ENCODE measurements around the gene CSH1.
A peak's percentile ranks its signal among the peaks of the same experiment; 100 is the strongest.

The CSH1 gene

GRCh38 chr17:63850401-63850800 lies 46.0 kb downstream of the CSH1 start:
- TF ChIP-seq MAX (IDR thresholded peaks at IDR 0.05; ENCODE audit: low read depth, low read length) (no peak), MYC (IDR thresholded peaks at IDR 0.05; ENCODE audit: low read depth, low read length) (no peak), POLR2A (IDR thresholded peaks at IDR 0.05; ENCODE audit: extremely low read depth, insufficient read length) (no peak)
- TF ChIP-seq, protein P1, sequence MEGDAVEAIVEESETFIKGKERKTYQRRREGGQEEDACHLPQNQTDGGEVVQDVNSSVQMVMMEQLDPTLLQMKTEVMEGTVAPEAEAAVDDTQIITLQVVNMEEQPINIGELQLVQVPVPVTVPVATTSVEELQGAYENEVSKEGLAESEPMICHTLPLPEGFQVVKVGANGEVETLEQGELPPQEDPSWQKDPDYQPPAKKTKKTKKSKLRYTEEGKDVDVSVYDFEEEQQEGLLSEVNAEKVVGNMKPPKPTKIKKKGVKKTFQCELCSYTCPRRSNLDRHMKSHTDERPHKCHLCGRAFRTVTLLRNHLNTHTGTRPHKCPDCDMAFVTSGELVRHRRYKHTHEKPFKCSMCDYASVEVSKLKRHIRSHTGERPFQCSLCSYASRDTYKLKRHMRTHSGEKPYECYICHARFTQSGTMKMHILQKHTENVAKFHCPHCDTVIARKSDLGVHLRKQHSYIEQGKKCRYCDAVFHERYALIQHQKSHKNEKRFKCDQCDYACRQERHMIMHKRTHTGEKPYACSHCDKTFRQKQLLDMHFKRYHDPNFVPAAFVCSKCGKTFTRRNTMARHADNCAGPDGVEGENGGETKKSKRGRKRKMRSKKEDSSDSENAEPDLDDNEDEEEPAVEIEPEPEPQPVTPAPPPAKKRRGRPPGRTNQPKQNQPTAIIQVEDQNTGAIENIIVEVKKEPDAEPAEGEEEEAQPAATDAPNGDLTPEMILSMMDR (IDR thresholded peaks at IDR 0.05; ENCODE audit: low read depth, low read length) = no peak
- no peak for DNase-seq (ENCODE audit: low read depth)
- H3K4me3 ChIP-seq (ENCODE audit: low read depth, low read length) = no peak overlapping the region

GRCh38 chr17:63848834-63849689 lies 47.3 kb downstream of the CSH1 start:
- TF ChIP-seq MAX (IDR thresholded peaks at IDR 0.05; ENCODE audit: low read depth, low read length) (no peak), POLR2A (IDR thresholded peaks at IDR 0.05; ENCODE audit: extremely low read depth, insufficient read length) (no peak)
- no peak overlapping the region for H3K4me3 ChIP-seq (ENCODE audit: low read depth, low read length)
- DNase-seq (ENCODE audit: low read depth) = peak; percentile 43

GRCh38 chr17:63847525-63848249 lies 48.7 kb downstream of the CSH1 start:
- TF ChIP-seq MYC (IDR thresholded peaks at IDR 0.05; ENCODE audit: low read depth, low read length) = no peak
- TF ChIP-seq POLR2A (IDR thresholded peaks at IDR 0.05; ENCODE audit: extremely low read depth, insufficient read length) = no peak
- TF ChIP-seq, protein P1 (IDR thresholded peaks at IDR 0.05; ENCODE audit: low read depth, low read length) = no peak
- TF ChIP-seq MAX (IDR thresholded peaks at IDR 0.05; ENCODE audit: low read depth, low read length) = no peak
- H3K4me3 ChIP-seq (ENCODE audit: low read depth, low read length) = no peak overlapping the region
- no peak for DNase-seq (ENCODE audit: low read depth)

GRCh38 chr17:63845509-63845908 lies 50.9 kb downstream of the CSH1 start:
- no peak for DNase-seq (ENCODE audit: low read depth)
- TF ChIP-seq, protein P1 (IDR thresholded peaks at IDR 0.05; ENCODE audit: low read depth, low read length) = no peak
- TF ChIP-seq MAX (IDR thresholded peaks at IDR 0.05; ENCODE audit: low read depth, low read length) (no peak), MYC (IDR thresholded peaks at IDR 0.05; ENCODE audit: low read depth, low read length) (no peak), POLR2A (IDR thresholded peaks at IDR 0.05; ENCODE audit: extremely low read depth, insufficient read length) (no peak)
- no peak overlapping the region for H3K4me3 ChIP-seq (ENCODE audit: low read depth, low read length)

Data from NB4 (cell line).